GM21423 (cell line): ENCODE results near the gene CLEC1A.

Experiments used
- ATAC-seq: cut with Tn5 transposase; IDR thresholded peaks from one replicate; pipeline ENCODE4 v1.9.1; 2021; ENCODE audit warnings: mild to moderate bottlenecking, moderate library complexity; ENCODE audit not compliant: unreplicated experiment

CLEC1A gene, protein sequence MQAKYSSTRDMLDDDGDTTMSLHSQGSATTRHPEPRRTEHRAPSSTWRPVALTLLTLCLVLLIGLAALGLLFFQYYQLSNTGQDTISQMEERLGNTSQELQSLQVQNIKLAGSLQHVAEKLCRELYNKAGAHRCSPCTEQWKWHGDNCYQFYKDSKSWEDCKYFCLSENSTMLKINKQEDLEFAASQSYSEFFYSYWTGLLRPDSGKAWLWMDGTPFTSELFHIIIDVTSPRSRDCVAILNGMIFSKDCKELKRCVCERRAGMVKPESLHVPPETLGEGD

DNA sequence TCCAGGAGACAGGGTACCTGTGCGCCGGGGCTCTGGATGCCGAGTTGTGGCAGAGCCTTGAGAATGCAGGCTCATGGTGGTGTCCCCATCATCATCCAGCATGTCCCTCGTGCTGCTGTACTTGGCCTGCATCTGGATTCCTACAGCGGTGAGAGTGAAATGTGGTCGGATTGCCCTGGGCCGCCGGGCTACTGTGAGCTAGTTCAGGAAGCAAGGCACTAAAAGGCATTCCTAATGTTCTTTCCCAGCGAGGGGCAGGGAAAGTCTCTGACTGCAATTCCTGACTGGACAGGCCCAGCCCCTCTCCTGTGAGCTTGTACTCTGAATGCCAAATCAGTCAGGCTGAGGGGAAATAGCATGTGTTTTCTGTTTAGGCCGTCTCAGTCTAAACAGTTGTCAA is at the start of gene CLEC1A:
TSS of gene CLEC1A (minus strand) at position 195 of the 400 bp plus-strand sequence. CDS start at position 132, 63 bp downstream.
- ATAC-seq: no peak

DNA sequence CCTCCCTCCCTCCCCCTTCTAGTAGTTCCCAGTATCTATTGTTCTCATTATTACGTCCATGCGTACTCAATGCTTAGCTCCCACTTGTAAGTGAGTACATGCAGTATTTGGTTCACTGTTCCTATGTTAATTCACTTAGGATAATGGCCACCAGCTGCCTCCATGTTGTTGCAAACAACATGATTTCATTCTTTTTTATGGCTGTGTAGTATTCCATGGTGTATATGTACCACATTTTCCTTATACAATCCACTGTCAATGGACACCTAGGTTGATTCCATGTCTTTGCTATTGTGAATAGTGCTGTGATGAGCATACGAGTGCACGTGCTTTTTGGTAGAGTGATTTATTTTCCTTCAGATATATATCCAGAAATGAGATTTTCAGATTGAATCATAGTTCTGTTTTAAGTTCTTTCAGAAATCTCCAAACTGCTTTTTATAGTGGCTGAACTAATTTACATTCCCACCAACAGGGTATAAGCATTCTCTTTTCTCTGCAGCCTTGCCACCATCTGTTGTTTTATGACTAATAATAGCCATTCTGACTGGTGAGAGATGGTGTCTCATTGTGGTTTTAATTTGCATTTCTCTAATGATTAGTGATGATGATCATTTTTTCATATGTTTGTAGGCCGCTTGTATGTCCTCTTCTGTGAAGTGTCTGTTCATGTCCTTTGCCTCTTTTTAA is 49.1 kb upstream of the CLEC1A start:
- no peak for ATAC-seq

DNA sequence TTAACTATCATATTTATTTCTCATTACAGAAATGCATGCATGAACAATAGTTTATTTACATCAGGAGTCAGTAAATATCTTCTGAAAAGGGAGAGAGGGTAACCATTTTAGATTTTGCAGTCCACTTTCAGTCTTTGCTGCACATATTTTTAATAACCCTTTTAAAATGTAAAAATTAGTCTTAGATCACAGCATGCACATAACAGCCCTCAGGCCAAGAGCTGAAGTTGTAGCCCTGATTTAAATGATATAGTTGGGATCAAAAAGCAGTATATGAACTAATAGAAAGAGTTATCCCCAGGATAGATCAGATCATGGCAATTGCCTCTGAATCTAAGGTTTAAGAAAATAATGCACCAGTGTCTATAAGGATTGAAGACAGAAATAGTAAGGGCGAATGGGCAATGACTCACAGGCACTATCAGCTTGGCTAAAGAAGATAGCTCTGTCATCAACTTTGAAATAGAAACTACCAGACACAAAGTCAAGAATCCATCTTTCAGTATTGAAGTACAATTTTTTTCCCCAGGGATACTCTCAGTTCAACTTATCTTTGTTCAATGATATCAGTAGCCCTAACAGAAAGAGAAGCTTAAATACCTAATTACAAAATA is 44.3 kb upstream of the CLEC1A start:
- no peak for ATAC-seq

DNA sequence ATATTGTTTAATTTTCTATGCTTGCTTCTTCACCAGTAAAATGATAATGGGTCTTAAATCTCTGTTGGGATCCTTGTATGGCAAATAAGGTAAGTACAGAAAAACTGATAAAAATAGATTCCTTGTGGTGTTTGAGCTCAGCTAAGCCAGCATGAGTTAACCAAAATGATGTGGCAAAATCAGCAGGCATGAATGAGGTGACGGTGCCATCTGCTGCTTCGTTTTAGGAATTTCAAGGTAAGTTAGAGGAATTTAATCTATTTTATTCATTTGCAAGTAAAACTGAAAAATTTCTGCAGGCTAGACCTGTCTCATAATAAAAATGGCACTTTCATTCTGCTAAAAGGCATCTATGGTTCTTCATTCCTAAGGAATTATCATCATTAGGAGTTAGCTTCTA is 41.2 kb upstream of the CLEC1A start:
- no peak for ATAC-seq

DNA sequence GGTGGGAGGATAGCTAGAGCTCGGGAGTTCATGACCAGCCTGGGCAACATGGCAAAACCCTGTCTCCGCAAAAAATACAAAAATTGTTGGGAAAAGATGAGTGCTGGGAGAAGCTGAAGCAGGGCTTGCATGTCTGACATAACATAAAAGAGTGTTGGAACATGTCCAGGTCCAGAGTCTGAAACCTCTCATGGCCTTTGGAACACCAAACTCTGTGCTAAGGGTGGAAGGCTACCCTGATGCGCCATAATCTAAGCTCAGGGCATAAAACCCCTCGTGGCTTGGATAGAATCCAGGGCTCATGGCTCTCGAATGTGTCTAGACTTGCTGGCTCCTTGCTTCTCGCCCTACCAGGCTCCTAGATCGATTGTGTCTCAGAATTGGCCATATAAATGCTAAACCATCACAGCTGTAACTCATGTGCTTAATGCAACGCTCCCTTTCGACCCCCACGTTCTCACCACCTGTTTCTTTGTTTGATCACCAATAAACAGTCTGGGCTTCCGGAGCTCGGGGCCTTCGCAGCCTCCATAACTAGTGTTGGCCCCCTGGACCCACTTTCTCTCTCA is 37.9 kb upstream of the CLEC1A start:
- ATAC-seq: no peak

DNA sequence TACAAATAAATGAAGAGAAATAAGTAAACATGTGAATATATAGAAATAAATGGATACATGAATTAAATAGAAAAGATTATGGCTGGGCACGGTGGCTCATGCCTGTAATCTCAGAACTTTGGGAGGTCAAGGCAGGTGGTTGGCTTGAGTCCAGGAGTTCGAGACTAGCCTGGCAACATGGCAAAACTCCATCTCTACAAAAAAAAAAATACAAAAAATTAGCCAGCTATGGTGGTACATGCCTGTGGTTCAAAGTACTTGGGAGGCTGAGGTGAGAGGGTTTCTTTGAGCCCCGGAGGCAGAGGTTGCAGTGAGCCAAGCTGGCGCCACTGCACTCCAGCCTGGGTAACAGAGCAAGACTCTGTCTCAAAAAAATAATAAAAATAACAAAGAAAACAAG is 36.3 kb upstream of the CLEC1A start:
- ATAC-seq: no peak

DNA sequence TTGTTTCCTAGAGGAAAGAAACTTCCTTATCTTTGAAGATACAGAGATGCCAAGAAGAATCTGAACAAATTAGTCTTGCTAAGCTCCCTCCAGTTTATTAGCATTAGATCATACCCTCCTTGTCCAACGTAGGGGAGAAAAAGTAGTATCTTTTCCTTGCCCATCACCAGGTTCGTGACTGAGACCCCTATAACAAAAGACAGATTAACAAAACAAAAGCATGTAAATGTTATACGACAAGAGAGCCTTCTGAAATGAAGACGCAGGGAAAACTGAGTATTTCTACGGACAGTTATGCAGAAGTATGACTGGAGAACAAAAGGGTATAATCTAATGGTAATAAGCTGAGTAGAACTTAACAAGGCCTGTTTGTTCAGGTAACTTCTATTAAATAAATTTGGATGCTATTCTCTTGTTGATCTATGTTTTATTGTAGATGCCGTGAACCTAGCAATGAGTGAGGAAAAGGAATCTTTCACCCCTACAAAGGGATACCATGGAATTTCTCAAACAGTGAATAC is 34.1 kb upstream of the CLEC1A start:
- ATAC-seq: no peak

DNA sequence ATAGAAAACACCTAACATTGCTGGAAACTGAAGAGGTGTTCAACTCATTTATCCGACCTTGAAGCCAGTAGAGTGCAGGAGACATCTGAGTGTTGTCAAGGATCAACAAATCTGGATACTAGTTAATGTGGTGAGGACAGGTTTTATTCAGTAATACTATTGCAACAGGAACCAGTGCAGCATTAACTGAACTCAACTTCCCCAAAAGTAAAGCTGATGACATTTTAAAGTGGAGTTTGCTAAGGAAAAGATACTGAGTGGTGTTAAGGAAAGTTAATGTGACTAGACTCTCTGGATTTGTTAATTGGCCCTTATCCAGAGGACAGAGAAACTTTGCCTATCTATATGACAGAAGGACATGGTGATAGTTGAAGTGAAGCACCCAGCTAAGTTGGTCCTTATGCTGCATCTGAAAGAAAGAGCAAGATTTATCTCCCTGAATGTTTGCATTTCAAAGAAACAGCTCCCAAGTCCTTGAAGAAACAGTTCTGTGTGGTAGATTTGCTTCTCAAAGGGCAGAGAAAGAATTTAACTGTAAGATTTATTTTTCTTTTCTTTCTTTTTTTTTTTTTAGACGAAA is 32.4 kb upstream of the CLEC1A start:
- no peak for ATAC-seq

DNA sequence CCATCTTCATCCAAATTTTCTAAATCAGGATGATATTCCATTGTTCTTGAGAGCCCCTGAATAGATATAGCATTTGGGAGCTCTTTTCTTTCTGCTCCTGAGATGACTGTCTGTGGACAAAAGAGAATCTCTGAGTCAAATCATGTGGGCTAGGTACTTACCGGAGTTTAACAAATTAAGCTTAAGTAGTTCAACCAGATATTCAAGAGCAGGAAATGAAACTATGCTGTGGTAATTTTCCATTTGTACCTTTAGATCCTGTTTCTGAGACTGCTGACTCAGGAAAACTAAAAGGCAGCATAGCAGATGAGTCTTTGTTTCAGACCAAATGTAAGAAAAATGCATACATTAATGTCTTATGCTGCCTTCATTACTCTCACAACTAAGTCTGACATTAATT is 31.3 kb upstream of the CLEC1A start, which contains the start of gene CLEC7A:
TSS of gene CLEC7A (minus strand) at position 158 of the 400 bp plus-strand sequence. CDS start at position 41, 117 bp downstream.
- peak; percentile 90 for ATAC-seq

DNA sequence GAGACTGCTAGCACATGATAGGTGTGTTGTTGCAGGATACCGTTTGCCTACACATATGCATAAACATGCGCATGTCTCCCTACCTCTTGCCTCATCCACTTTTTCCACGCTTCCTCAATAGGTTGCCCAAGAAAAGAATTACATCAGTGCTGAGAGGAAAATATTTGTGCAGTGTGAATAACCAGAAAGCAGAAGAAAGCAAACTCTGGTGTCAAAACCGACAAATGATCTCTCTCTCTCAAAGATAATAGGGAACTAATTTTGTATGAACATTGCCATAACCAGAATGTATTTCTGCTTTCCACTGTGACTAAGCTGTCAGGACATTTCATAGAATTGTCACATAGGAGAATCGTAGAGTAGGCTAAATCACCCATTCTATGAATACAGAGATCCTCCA is 29.9 kb upstream of the CLEC1A start:
- no peak for ATAC-seq

DNA sequence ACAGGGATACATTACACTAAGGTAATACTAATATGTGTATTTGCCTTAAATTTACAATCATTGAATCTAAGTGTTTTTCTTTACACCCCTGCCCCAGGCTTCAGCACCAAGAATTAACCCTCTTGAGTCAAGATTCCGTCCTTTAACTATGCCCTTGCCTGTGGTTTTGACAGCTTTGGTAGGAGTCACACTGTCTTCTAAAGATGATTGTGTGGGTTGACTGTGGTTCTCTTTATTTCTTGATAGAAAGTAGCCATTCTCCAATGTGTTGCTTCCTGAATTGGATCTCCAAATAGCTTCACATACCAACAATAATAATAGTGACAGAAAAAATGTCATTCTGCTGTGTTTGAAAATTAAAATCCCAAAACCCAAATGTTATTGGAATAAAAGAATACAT is 27.6 kb upstream of the CLEC1A start:
- no peak for ATAC-seq

DNA sequence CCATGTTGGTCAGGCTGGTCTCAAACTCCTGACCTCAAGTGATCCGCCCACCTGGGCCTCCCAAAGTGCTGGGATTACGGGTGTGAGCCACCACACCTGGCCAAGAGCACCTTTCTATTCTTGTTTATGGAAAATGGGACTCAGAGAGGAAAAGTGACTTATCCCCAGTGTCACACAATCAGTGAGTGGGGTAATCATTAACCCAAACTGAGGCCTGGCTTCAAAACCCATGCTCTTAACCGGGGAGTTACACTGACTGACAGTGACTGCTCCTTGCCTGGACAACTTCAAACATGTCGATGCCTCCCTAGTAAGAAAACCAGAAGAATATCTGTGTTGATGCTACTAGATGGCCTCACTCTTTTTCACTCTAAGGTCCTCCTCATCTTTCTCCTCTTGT is 23.9 kb upstream of the CLEC1A start:
- ATAC-seq: no peak

DNA sequence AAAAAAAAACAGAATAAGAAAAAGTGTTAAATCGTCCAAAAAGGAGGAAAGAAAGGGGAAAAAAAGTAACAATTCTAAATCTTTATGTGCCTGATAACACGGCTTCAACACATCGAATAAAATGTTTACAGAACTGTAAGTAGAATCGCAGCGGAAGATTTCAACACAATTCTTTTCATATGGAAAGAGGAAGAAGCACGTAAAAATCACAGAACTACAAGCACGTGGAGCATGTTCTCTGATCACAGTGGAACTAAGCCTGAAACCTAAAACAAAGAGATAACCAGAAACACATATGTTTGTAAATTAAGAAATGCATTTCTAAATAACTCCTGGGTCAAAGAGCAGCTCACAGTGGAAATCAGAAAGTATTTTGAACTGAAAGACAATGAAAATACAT is 22.5 kb upstream of the CLEC1A start:
- ATAC-seq: no peak

DNA sequence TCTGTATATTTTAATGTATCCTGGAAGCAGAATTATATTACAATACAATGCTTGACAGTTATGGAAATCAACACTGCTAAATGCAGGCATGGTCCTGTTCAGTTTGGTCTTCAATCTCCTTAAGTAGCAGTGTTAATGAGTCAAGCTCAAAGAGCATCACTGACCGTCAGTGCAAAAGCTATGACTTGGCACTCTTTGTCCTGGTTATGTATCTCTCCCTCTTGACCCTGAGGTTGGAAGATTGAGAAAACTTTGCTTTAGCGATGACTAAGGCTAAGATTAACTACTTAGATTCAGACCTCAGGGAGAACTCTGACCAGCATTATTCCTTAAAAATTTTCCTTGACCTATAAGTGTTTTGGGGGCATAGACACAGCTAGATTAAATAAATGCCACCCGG is 20.3 kb upstream of the CLEC1A start:
- ATAC-seq: no peak

DNA sequence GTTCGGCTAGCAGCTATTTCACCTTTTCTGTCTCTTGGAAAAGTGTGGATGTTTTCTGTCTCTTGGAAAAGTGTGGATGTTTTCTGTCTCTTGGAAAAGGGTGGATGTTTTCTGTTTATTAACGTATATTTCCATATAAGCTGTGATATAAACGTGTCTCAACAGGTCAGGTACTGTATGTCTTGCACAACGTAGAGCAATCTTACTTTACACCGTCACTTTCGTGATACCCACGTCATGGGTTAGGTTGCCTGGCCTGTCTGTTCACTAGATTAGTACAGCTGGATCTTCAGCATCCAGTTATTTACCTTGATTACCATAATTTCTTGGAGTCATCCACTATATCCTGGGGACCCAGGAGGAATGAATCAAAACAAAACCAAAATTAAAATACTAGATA is 17.1 kb upstream of the CLEC1A start:
- ATAC-seq: no peak

DNA sequence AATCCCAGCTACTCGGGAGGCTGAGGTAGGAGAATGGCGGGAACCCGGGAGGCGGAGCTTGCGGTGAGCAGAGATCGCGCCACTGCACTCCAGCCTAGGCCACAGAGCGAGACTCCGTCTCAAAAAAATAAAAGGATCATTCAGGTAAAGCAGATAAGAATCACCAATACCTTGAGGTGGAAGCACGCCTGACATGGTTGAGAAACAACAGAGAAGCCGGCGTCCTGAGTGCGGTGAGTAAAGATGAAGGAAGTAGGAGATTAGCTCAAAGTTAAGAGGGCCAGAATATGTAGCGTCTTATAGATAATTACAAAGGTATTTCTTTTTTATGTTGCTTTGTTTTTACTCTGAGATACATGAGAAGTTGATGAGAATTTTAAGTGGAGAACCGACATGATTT is 16.5 kb upstream of the CLEC1A start:
- no peak for ATAC-seq

DNA sequence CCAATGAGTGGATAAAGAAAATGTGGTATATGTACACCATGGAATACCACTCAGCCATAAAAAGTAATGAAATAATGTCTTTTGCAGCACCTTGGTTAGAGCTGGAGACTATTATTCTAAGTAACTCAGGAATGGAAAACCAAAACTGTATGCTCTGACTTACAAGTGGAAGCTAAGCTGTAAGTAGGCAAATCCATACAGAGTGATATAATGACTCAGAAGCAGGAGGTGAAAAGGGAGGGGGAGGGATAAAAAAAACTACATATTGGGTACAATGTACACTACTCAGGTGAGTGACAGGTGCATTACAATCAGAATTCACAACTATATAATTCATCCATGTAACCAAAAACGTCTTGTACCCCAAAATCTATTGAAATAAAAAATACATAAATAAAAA is 15.1 kb upstream of the CLEC1A start:
- no peak for ATAC-seq

DNA sequence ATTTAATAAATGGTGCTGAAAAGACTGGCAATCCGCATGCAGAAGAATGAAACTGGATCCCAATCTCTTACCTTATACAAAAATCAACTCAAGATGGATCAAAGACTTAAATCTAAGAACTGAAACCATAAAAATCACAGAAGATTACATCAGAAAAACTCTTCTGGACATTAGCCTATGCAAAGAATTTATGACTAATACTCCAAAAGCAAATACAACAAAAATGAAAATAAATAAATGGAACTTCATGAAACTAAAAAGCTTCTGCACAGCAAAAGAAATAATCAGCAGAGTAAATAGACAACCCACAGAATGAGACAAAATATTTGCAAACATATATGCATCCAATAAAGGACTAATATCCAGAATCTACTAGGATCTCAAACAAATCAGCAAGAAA is 14.3 kb upstream of the CLEC1A start:
- no peak for ATAC-seq

DNA sequence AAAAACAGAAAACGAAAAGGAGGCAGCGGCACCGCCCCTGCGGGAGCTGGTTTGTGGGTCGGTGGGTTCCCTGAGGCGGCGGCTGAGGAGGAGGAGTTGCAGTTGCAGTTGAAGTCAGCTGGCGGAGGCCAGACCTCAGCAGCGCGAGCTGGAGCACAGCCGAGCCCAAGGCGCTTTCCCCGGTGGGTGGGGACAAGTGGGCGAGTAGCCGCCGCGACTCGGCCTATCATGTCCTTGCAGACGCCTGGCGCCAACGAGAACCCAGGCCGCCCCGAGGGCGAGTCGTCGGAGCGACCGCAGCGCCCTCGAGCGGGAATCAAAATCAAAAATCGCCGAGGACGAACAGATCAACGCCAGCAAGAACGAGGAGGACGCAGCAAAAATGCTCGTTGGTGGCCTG is 12.7 kb upstream of the CLEC1A start:
- no peak for ATAC-seq

DNA sequence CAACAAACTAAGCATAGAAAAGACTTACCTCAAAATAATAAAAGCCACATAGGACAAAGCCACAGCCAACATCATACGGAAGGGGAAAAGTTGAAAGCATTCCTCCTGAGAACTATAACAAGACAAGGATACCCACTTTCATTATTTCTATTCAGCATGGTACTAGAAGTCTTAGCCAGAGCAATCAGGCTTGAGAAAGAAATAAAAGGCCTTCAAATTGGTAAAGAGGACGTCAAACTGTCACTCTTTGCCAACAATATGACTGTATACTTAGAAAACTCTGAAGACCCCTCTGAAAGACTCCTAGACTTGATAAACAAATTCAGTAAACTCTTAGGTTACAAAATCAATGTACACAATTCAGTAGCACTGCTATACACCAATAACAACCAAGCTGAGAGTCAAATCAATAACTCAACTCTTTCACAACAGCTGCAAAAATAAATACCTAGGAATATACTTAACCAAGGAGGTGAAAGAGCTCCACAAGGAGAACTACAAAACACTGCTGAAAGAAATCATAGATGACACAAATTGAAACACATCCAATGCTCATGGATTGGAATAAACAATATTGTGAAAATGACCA is 11.6 kb upstream of the CLEC1A start:
- no peak for ATAC-seq

DNA sequence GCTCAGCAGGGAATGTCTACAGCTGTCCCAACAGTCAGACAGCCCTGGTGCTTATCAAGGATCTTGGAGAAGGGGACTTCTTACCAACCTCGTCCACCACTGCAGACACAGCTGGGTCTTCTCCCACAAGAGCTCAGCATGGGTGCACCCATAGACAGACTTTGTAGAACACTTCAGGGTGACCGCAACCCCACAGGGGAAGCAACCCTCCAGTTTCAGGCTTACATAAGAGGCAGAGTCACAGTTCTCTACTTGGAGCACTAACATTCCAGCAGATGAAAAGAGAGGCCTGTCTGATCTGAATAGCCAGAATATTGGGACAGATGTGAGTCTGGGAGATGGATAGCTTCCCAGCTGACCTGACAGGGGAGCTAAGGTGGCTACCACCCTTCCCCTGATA is 3.5 kb upstream of the CLEC1A start:
- no peak for ATAC-seq
